Tibial artery (tissue), 4 donors: ENCODE measurements around the gene CACNA1E.
A peak's percentile ranks its signal among the peaks of the same experiment; 100 is the strongest.

Source experiments
- DNase-seq, 2 donors: peaks; one replicate each; pipeline ENCODE4 v3.0.0-alpha.2; 2019
- H3K27ac ChIP-seq, 2 donors: fragments of 200-600 bp; sonication (generic) in 1 of 2; 1 replicate in 1 of 2; 2 replicates in 1 of 2; pipeline ENCODE4 v1.5.1; 2018 to 2019; ENCODE audit warnings: mild to moderate bottlenecking in 1 of 2
- H3K27me3 ChIP-seq, 2 donors: fragments of 200-600 bp; sonication (generic) in 1 of 2; one replicate each; pipeline versions ENCODE4 v1.5.1 to v1.6.0; 2016 to 2019
- H3K36me3 ChIP-seq, 3 donors: fragments of 200-600 bp; sonication (generic) in 2 of 3; one replicate each; pipeline ENCODE4 v1.5.1; 2016 to 2019; ENCODE audit warnings: mild to moderate bottlenecking in 2 of 3
- H3K4me1 ChIP-seq, 4 donors: fragments of 200-600 bp; sonication (generic) in 2 of 4; 1 replicate in 3 of 4; 2 replicates in 1 of 4; pipeline ENCODE4 v1.5.1; 2016 to 2019
- H3K4me3 ChIP-seq, 2 donors: fragments of 200-600 bp; sonication (generic) in 1 of 2; 1 replicate in 1 of 2; 2 replicates in 1 of 2; pipeline ENCODE4 v1.5.1; 2018 to 2019; ENCODE audit warnings: mild to moderate bottlenecking in 2 of 2
- H3K9me3 ChIP-seq, 3 donors: fragments of 200-600 bp; sonication (generic) in 1 of 3; one replicate each; pipeline ENCODE4 v1.5.1; 2016 to 2019
- intact Hi-C: fragments of 100-400 bp; cut with DNase I; formaldehyde crosslinking; loops from one replicate; pipeline ENCODE4 v1.15.0; 2023; ENCODE audit warnings: low total_unique reads
- TF ChIP-seq, protein P1 (sequence below), 2 experiments: fragments of 200-600 bp in 1 of 2; fragments of 450-650 bp in 1 of 2; IDR thresholded peaks; one replicate each; pipeline ENCODE4 v1.5.1; 2017 to 2019; ENCODE audit warnings: antibody characterized with exemption in 2 of 2, mild to moderate bottlenecking in 1 of 2, moderate library complexity in 1 of 2

Gene CACNA1E

DNA sequence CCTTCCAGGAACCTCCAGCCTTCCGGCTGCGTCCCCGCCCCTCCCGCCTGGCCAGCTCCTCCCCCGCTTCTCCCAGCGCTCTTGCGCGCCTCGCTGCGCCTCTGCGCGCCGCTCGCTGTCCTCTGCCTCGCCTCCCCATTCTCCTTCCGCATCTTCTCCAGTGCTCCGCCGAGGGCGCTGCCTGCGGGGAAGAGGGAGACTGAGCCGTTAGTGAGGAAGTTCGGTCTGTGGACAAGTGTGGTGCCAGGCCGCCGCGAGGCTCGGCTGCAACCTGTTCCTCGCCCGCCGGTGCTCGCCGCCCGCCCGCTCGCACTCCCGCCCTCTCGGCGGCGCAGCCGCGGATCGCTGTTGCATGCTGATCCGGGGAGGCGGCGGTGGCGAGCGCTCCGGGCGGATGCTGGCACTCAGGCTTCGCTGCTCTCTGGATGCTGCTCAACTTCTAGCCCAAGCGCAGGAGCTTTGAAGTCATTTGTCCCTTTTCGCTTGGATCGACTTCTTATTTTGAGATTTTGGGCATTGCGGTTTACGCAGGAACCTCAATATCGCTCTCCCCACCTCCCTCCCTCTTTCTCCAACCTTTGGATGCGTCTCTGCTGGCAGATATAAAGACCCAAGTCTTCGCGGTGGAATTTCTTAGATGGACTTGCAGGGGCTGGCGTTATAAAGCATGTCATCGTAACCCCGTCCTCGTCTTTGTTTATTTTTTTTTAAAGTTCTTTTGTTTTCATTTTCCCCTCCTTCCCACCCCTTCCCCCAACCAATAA, 614 bp upstream of the CACNA1E start:
- peaks cover 0 to 22% (median 10%) of the 10 kb centered on the region in 4 donors for H3K4me1 ChIP-seq
- intact Hi-C loops, result loop anchor here (10.0 kb wide), 1 partner anchor 572 kb away; no protein-coding TSS in a partner anchor
- TF ChIP-seq, protein P1, sequence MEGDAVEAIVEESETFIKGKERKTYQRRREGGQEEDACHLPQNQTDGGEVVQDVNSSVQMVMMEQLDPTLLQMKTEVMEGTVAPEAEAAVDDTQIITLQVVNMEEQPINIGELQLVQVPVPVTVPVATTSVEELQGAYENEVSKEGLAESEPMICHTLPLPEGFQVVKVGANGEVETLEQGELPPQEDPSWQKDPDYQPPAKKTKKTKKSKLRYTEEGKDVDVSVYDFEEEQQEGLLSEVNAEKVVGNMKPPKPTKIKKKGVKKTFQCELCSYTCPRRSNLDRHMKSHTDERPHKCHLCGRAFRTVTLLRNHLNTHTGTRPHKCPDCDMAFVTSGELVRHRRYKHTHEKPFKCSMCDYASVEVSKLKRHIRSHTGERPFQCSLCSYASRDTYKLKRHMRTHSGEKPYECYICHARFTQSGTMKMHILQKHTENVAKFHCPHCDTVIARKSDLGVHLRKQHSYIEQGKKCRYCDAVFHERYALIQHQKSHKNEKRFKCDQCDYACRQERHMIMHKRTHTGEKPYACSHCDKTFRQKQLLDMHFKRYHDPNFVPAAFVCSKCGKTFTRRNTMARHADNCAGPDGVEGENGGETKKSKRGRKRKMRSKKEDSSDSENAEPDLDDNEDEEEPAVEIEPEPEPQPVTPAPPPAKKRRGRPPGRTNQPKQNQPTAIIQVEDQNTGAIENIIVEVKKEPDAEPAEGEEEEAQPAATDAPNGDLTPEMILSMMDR (IDR thresholded peaks at IDR 0.05), result no peak
- H3K36me3 ChIP-seq, result no peaks in the 10 kb centered on the region
- no peak for DNase-seq
- peaks cover 0 to 79% of the 10 kb centered on the region in 2 donors for H3K27me3 ChIP-seq
- H3K27ac ChIP-seq, result no peak overlapping the region
- no peaks in the 10 kb centered on the region for H3K9me3 ChIP-seq
- peak overlapping the region in 1 of 2 donors; percentile 16 for H3K4me3 ChIP-seq

DNA sequence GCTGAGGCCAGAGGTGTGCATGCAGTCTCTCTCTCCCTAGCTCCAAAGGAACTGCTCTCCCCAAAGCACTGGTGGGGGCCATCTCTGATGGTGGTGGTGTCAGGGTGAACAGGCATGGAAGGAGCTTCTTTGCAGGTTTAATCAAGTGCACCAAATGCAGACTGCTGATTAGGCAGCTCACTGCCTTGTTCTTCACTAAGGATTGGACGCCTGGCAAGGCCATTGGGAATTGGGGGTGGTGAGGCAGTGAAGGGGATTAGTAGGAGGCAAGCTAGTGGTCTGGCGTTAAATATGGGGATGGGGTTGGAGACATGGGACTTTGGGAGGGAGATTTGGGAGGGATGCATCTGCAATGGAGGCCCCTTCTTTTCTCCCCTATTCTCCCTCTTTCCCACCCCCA, 1.5 kb downstream of the CACNA1E start:
- intact Hi-C loops, result loop anchor here (10.0 kb wide), 1 partner anchor 570 kb away; no protein-coding TSS in a partner anchor
- H3K4me1 ChIP-seq, result peaks cover 0 to 22% (median 10%) of the 10 kb centered on the region in 4 donors
- no peak for DNase-seq
- H3K9me3 ChIP-seq, result no peaks in the 10 kb centered on the region
- TF ChIP-seq, protein P1 (IDR thresholded peaks at IDR 0.05), result no peak
- no peak overlapping the region for H3K4me3 ChIP-seq
- no peak overlapping the region for H3K27ac ChIP-seq
- H3K27me3 ChIP-seq, result peaks cover 0 to 93% of the 10 kb centered on the region in 2 donors
- no peaks in the 10 kb centered on the region for H3K36me3 ChIP-seq

DNA sequence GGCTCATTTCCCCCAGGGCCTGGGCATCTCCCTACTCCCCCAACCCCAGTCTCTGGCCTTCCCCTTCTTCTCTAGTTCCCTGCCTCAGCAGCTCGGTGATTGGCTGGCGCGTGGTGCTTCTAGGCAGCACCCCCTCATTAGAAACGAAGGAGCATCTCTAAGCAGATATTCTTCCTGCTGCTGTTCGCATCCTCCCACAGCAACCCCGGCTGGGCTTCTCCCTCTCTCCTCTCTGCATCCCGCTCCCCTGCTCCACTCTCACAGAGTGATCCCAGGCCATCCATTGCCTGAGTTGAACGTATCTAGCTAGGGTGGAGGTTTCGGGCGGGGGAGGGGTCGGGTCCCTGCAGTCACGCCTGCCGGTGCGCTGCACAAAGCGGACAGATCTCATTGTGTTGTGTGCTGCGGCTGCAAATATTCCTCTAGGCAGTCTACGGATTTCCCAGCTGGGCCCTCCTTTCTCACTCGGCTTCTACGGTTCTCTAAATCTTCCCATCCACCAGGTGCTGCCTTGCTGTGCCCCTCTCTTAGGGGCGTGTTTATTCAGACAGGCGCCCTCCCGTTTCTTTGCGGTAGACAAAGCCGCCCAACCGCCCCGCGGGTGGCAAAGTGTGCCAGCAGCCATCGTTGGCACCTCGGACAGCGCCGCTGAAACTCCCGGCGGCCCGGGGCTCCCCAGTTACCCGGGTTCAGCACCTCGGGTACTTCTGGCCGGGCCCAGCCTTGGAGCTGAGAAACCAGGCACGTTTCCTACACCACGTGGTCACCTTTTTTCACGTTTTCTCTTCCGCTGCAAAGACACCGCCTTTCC, 2.2 kb downstream of the CACNA1E start:
- Histone ChIP-seq H3K4me3 (no peak overlapping the region), H3K9me3 (no peaks in the 10 kb centered on the region), H3K4me1 (peaks cover 0 to 23% (median 10%) of the 10 kb centered on the region in 4 donors), H3K27ac (no peak overlapping the region), H3K27me3 (peaks cover 0 to 93% of the 10 kb centered on the region in 2 donors), H3K36me3 (no peaks in the 10 kb centered on the region)
- DNase-seq, result no peak
- TF ChIP-seq, protein P1 (IDR thresholded peaks at IDR 0.05), result no peak
- intact Hi-C loops, result loop anchor here (10.0 kb wide), 1 partner anchor 569 kb away; no protein-coding TSS in a partner anchor

DNA sequence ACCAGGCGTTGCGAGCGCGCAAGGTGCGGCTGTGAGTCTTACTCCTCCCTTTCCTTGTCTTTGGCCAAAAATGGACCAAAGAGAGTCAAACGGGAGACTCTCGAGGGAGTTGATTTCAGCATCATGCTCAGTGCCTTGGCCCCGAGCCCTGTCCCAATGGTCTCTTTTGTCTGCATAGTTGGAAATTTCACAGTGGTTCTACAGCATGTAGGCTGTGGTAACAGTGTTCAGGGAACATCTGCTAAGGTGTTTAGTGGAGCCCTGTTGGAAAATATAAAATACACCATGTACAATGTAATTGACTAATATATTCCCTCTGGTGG, 2.7 kb downstream of the CACNA1E start:
- H3K4me1 ChIP-seq, result peaks cover 0 to 27% (median 10%) of the 10 kb centered on the region in 4 donors
- intact Hi-C loops, result loop anchor here (10.0 kb wide), 1 partner anchor 569 kb away; no protein-coding TSS in a partner anchor
- no peak overlapping the region for H3K27ac ChIP-seq
- DNase-seq, result no peak
- H3K4me3 ChIP-seq, result no peak overlapping the region
- TF ChIP-seq, protein P1 (IDR thresholded peaks at IDR 0.05), result no peak
- H3K9me3 ChIP-seq, result no peaks in the 10 kb centered on the region
- H3K36me3 ChIP-seq, result no peaks in the 10 kb centered on the region
- H3K27me3 ChIP-seq, result peaks cover 0 to 88% of the 10 kb centered on the region in 2 donors

DNA sequence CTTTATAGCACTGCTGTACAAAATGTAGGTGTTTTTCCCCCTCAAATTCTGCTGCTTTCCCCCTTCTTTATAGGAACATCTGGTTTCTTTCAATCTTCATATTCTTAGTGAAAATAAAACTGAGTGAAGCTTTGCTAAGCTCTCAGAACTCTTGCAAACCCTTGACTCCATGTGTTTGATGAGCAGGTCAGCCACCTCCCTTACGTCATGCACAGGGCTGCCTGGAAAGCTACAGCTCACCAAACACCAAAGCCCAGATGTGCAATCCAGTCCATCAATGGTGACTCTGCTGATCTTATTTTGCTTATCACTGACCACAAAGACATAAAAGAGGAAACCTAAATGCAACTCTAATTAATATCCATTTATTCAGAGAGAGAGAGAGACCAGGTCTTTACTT, 5.5 kb downstream of the CACNA1E start:
- Histone ChIP-seq H3K4me1 (peaks cover 0 to 12% (median 0%) of the 10 kb centered on the region in 4 donors), H3K27me3 (peaks cover 0 to 72% of the 10 kb centered on the region in 2 donors), H3K36me3 (no peaks in the 10 kb centered on the region), H3K4me3 (no peak overlapping the region), H3K9me3 (no peaks in the 10 kb centered on the region), H3K27ac (no peak overlapping the region)
- TF ChIP-seq, protein P1 (IDR thresholded peaks at IDR 0.05), result no peak
- intact Hi-C loops, result loop anchor here (10.0 kb wide), 1 partner anchor 566 kb away; no protein-coding TSS in a partner anchor
- DNase-seq, result no peak
